ENCODE results near the gene USP31. TPM values are rescaled to one million over a fixed set of nuclear protein-coding genes. Genes with fewer than 3 reads are reported as not detected.

Gene USP31
- total RNA-seq, 3 donors from 2014 or later (not counting 1 experiment from before 2014, with no cell fraction given), result 6.1 to 6.6 (median 6.3) TPM

- H3K27me3 ChIP-seq (ENCODE audit: control insufficient read depth, insufficient read depth, low read length), result peaks cover 20% of the 10 kb centered on the region
- WGBS (ENCODE audit: insufficient coverage), result 83% methylated on average over 24 of the region's 24 CpGs
Measured at GRCh38 chr16:23186171-23186570, 36.9 kb upstream of the USP31 start.

GRCh38 chr16:23185656-23186055 lies 36.4 kb upstream of the USP31 start:
- H3K27ac ChIP-seq (ENCODE audit: low read length), result no peak overlapping the region
- WGBS (ENCODE audit: insufficient coverage), result 69% methylated on average over 11 of the region's 11 CpGs
- H3K4me1 Mint-ChIP-seq, result peaks cover 6 to 7% of the 10 kb centered on the region in 2 donors
- H3K36me3 Mint-ChIP-seq, result no peaks in the 10 kb centered on the region
- no peak overlapping the region for H3K4me3 ChIP-seq (ENCODE audit: low read length)
- no peaks in the 10 kb centered on the region for H3K9me3 ChIP-seq (ENCODE audit: control insufficient read depth, insufficient read depth, low read length)
- no peak overlapping the region for H3K27ac Mint-ChIP-seq
- intact Hi-C loops (cut with micrococcal nuclease), result loop anchor here (10.0 kb wide), 2 partner anchors 249 to 1319 kb away; no protein-coding TSS in a partner anchor
- peaks cover 23% of the 10 kb centered on the region for H3K27me3 ChIP-seq (ENCODE audit: control insufficient read depth, insufficient read depth, low read length)
- no peak for TF ChIP-seq CTCF (IDR thresholded peaks at IDR 0.05)
- H3K4me3 Mint-ChIP-seq, result no peak overlapping the region
- peaks cover 49 to 53% of the 10 kb centered on the region in 2 donors for H3K27me3 Mint-ChIP-seq (ENCODE audit: low read depth in 2 of 2)
- peaks cover 11% of the 10 kb centered on the region for H3K4me1 ChIP-seq (ENCODE audit: control insufficient read depth, insufficient read depth, low read length)
- no peaks in the 10 kb centered on the region for H3K36me3 ChIP-seq (ENCODE audit: control insufficient read depth, insufficient read depth, low read length)
- no peak for ATAC-seq
- no peak for DNase-seq
- H3K9me3 Mint-ChIP-seq, result no peaks in the 10 kb centered on the region

More at GRCh38 chr16:23186171-23186570, 36.9 kb upstream of the USP31 start:
- Histone ChIP-seq H3K9me3 (ENCODE audit: control insufficient read depth, insufficient read depth, low read length) (no peaks in the 10 kb centered on the region), H3K36me3 (ENCODE audit: control insufficient read depth, insufficient read depth, low read length) (no peaks in the 10 kb centered on the region), H3K4me1 (ENCODE audit: control insufficient read depth, insufficient read depth, low read length) (peaks cover 11% of the 10 kb centered on the region), H3K4me3 (ENCODE audit: low read length) (no peak overlapping the region), H3K27ac (ENCODE audit: low read length) (no peak overlapping the region)
- Mint-ChIP-seq H3K36me3 (no peaks in the 10 kb centered on the region), H3K27me3 (ENCODE audit: low read depth in 2 of 2) (peaks cover 45 to 48% of the 10 kb centered on the region in 2 donors), H3K4me1 (peaks cover 6 to 7% of the 10 kb centered on the region in 2 donors), H3K4me3 (no peak overlapping the region), H3K27ac (no peak overlapping the region), H3K9me3 (no peaks in the 10 kb centered on the region)
- ATAC-seq (no peak), DNase-seq (no peak)
- intact Hi-C loops (cut with micrococcal nuclease), result loop anchor here (10.0 kb wide), 2 partner anchors 249 to 1319 kb away; no protein-coding TSS in a partner anchor
- TF ChIP-seq CTCF (IDR thresholded peaks at IDR 0.05), result no peak

- Histone ChIP-seq H3K36me3 (ENCODE audit: control insufficient read depth, insufficient read depth, low read length) (no peaks in the 10 kb centered on the region), H3K4me3 (ENCODE audit: low read length) (no peak overlapping the region), H3K27ac (ENCODE audit: low read length) (no peak overlapping the region), H3K27me3 (ENCODE audit: control insufficient read depth, insufficient read depth, low read length) (peaks cover 23% of the 10 kb centered on the region), H3K4me1 (ENCODE audit: control insufficient read depth, insufficient read depth, low read length) (peaks cover 11% of the 10 kb centered on the region), H3K9me3 (ENCODE audit: control insufficient read depth, insufficient read depth, low read length) (no peaks in the 10 kb centered on the region)
- no peak overlapping the region for H3K27ac Mint-ChIP-seq
- H3K4me3 Mint-ChIP-seq, result no peak overlapping the region
- 50% methylated on average over 1 of the region's 4 CpGs for WGBS (ENCODE audit: insufficient coverage)
- no peaks in the 10 kb centered on the region for H3K36me3 Mint-ChIP-seq
- H3K9me3 Mint-ChIP-seq, result no peaks in the 10 kb centered on the region
- ATAC-seq (no peak), DNase-seq (no peak)
- no peak for TF ChIP-seq CTCF (IDR thresholded peaks at IDR 0.05)
- intact Hi-C loops (cut with micrococcal nuclease), result loop anchor here (10.0 kb wide), 2 partner anchors 251 to 1321 kb away; no protein-coding TSS in a partner anchor
- H3K27me3 Mint-ChIP-seq (ENCODE audit: low read depth in 2 of 2), result peaks cover 51 to 65% of the 10 kb centered on the region in 2 donors
- H3K4me1 Mint-ChIP-seq, result peaks cover 6 to 7% of the 10 kb centered on the region in 2 donors
Measured at GRCh38 chr16:23183543-23183862, 34.3 kb upstream of the USP31 start.
